ENCODE measurements around the gene LSP1.

The LSP1 gene

GRCh38 chr11:1855886-1856265, 3.0 kb downstream of the LSP1 start:
- no peak for DNase-seq (ENCODE audit: low spot score)
- ChIA-PET CTCF (interaction anchor here (0.5 to 1.3 kb wide), 3 partner anchors 9 to 228 kb away, joined by 3 to 4 read pairs (median 3); no protein-coding TSS in a partner anchor), POLR2A (ENCODE audit: low non-redundant PET) (no interaction called here)
- peak overlapping the region; percentile 19 for H3K27ac ChIP-seq
- no peak for TF ChIP-seq CTCF (conservative IDR thresholded peaks at IDR 0.05; ENCODE audit: low read depth)

GRCh38 chr11:1856306-1857005, 3.6 kb downstream of the LSP1 start:
- no peak for DNase-seq (ENCODE audit: low spot score)
- peak overlapping the region; percentile 19 for H3K27ac ChIP-seq
- POLR2A ChIA-PET (ENCODE audit: low non-redundant PET), result no interaction called here
- TF ChIP-seq CTCF (conservative IDR thresholded peaks at IDR 0.05; ENCODE audit: low read depth), result no peak
- CTCF ChIA-PET, result interaction anchor here (1.3 kb wide), 1 partner anchor 10 kb away, joined by 4 read pairs; no protein-coding TSS in a partner anchor

GRCh38 chr11:1857064-1857463, 4.2 kb downstream of the LSP1 start:
- DNase-seq (ENCODE audit: low spot score), result no peak
- POLR2A ChIA-PET (ENCODE audit: low non-redundant PET), result no interaction called here
- H3K27ac ChIP-seq, result peak overlapping the region; percentile 19; the same call in 1 of the 2 replicates
- no peak for TF ChIP-seq CTCF (conservative IDR thresholded peaks at IDR 0.05; ENCODE audit: low read depth)
- CTCF ChIA-PET, result no interaction called here

- no peak for DNase-seq (ENCODE audit: low spot score)
- ChIA-PET CTCF (interaction anchor here (0.9 kb wide), 1 partner anchor 24 kb away, joined by 3 read pairs; no protein-coding TSS in a partner anchor), POLR2A (ENCODE audit: low non-redundant PET) (no interaction called here)
- peak overlapping the region; percentile 2; the same call in 1 of the 2 replicates for H3K27ac ChIP-seq
- TF ChIP-seq CTCF (conservative IDR thresholded peaks at IDR 0.05; ENCODE audit: low read depth), result no peak
These were observed 5.3 kb downstream of the LSP1 start for GRCh38 chr11:1858154-1858553.

GRCh38 chr11:1858576-1858975, 5.7 kb downstream of the LSP1 start:
- no peak for DNase-seq (ENCODE audit: low spot score)
- CTCF ChIA-PET, result interaction anchor here (0.6 kb wide), 1 partner anchor 331 kb away, joined by 4 read pairs; no protein-coding TSS in a partner anchor
- TF ChIP-seq CTCF (conservative IDR thresholded peaks at IDR 0.05; ENCODE audit: low read depth), result no peak
- H3K27ac ChIP-seq, result peak overlapping the region; percentile 2; the same call in 1 of the 2 replicates
- POLR2A ChIA-PET (ENCODE audit: low non-redundant PET), result no interaction called here

GRCh38 chr11:1859004-1859403, 6.1 kb downstream of the LSP1 start:
- DNase-seq (ENCODE audit: low spot score), result no peak
- H3K27ac ChIP-seq, result peak overlapping the region; percentile 8; the same call in 1 of the 2 replicates
- POLR2A ChIA-PET (ENCODE audit: low non-redundant PET), result no interaction called here
- no peak for TF ChIP-seq CTCF (conservative IDR thresholded peaks at IDR 0.05; ENCODE audit: low read depth)
- CTCF ChIA-PET, result interaction anchor here (0.6 kb wide), 1 partner anchor 332 kb away, joined by 4 read pairs; no protein-coding TSS in a partner anchor

All from RWPE1 (cell line).